DLD1 (cell line): ENCODE data around the gene RPGRIP1L.
"Not testable (repeated sequence)": the region's sequence is repeated elsewhere in the genome, so short reads cannot be mapped to it uniquely, and the experiment has no call there.

ENCODE experiments used
- in situ Hi-C: cut with HindIII; loops from 2 replicates; pipeline ENCODE4 v1.10.0; 2017; ENCODE audit warnings: low sequenced_read_pairs

RPGRIP1L gene

DNA sequence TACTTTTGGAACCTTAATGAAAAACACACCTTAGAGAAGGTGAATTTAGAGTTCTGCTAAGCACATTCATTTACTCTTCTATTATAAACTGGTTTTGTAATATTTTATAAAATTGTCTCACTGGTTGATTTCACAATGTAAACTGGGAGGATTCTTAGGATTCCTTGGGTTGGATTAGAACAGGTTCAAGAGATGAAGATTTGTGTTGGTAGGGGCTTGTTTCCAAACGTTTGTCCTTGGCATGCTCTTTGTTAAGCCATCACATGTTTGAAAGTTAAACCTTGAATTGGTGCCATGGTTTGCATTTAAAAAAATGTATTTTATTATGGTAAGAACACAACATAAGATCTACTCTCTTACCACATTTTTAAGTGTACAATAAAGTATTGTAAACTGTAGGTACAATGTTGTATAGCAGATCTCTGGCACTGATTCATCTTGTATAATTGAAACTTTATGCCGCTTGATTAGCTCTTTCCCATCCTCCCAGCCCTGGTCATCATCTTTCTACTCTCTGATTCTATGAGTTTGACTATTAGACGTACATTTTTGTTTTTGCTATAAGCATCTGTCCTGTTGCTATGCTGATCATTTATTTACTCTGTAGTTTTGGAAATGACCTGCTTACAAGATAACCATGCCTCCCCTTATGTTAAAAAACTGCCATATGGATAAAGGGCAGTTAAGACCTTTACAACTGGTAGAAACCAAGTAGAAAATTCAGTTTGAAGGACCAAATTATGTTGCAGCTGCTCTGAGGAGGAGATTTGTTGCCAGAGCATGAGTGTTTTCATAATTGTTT is 9.9 kb upstream of the RPGRIP1L start:
- in situ Hi-C loops, result no loop called here

DNA sequence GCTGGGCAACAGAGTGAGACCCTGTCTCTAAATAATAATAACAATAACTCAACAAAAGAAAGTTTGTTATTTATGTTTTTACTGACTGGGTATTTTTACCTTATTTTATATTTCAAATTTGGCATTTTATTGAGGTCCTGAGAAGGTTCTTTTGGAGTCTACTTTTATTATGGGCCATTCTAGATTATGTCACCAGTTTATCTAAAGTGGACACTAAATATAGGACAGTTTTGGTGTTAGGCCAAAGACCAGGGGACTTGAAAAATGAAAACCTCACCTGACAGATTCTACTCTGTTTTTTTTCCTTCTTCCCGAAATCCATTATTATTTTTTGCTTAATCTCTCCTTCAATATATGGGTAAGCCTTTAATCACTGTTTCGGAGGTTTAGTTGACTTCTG is 8.4 kb upstream of the RPGRIP1L start:
- in situ Hi-C loops, result no loop called here

DNA sequence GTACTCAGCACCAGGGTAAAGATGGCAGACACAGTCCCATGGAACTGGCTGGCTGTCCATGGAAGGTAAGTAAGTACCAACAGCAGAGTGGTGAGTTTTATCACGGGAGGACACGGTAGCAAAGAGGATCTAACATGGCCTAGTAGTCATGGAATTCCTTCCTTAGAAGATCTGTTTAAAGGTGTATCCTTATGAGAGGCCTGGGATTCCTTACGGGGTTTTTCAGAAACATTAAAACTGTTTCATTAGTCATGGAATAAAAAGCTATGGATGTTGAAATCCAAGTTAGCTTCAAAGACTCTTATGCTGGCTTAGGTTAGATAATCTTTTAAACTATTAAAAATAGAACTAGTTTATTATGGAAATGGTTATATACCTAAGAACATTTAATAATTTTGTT is 7.7 kb upstream of the RPGRIP1L start:
- in situ Hi-C loops, result no loop called here

DNA sequence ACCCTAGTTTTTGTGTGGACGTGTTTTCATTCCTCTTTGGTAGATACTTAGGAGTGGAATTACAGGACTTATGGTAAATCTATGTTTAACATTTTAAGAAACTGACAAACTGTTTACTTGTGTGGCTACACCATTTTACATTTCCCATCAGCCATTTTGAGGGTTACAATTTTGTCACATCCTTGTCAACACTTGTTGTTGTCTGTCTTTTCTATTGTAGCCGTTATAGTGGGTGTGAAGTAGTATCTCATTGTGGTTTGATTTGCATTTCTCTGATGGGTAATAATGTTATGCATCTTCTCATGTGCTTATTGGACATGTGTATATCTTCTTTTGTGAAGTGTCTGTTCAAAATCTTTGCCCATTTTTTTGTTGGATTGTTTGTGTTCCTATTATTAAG is 4.8 kb upstream of the RPGRIP1L start:
- in situ Hi-C loops, result no loop called here

DNA sequence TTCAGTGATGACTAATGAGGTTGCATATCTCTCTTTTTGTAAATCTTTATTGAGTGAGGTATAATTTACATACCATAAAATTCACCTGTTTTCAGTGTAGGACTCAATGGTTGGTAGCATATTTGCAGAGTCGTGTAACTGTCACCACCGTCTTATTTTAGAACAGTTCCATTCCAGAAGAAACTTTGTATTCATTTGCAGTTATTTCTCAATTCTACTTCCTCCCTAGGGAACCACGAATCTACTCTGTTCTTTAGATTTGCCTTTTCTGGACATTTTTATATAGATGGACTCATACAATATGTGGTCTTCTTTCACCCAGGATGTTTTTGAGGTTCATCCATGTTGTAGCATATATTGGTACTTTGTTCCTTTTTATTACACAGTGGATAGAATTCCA is 4.0 kb upstream of the RPGRIP1L start:
- in situ Hi-C loops, result no loop called here

DNA sequence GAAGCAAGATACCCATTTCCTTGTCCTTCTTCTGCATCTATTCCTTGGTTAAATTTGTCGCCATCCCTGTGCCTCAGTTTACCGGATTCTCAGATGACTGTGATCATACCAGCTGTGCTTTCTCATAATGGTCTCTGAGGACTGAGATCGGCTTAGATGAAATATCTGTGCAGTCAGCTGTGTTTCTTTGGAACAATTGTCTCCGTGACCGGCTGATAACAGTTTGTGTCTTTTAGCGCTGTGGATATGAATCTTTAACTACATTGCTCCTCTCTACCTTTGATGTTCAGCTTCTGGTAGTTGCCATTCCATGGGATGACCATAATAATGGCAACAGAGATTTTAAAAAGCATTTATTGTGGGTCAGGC is 770 bp upstream of the RPGRIP1L start:
- in situ Hi-C loops, result no loop called here

DNA sequence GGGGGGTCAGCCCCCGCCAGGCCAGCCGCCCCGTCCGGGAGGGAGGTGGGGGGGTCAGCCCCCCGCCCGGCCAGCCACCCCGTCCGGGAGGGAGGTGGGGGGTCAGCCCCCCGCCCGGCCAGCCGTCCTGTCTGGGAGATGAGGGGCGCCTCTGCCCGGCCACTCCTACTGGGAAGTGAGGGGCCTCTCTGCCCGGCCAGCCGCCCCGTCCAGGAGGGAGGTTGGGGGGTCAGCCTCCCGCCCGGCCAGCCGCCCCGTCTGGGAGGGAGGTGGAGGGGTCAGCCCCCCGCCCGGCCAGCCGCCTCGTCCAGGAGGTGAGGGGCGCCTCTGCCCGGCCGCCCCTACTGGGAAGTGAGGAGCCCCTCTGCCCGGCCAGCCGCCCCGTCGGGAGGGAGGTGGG is 5.4 kb downstream of the RPGRIP1L start:
- in situ Hi-C loops, result not testable (repeated sequence)

DNA sequence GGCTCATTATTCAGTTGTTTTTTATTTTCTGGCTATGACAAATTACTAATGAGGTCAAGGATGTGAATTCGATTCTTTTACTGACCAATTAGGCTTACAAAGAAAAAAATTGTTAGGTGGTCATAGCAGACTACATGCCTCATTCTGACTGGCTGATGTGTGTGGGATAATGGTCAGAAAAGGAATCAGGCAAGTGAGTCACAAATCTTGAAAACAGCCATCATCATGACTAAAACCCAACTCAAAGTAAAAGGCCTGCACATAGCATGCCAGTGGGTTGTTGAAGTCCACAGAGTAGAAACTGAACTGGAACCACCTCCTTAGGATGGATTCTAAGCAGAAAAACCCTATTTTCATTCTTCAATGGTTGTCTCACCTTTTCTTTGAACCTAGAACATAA is 8.6 kb downstream of the RPGRIP1L start:
- in situ Hi-C loops, result no loop called here

DNA sequence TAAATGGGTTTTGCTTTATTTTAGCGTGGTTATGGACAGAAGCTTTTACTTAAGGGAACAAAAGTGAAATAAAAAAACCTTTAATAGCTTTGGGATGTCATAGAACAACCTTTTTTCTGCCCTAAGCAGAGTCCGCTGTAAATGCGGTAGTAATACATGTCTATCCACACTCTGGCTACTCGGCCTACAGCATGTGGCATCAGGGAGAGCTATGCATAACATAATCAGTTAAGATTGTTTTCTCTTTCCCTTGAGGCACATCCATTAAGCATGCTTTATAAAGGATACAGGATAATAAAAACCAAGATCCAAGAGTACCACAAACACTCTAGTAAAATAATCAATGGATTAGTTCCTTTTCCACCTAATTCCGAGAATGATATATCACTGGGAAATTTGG is 10.3 kb downstream of the RPGRIP1L start:
- in situ Hi-C loops, result no loop called here

DNA sequence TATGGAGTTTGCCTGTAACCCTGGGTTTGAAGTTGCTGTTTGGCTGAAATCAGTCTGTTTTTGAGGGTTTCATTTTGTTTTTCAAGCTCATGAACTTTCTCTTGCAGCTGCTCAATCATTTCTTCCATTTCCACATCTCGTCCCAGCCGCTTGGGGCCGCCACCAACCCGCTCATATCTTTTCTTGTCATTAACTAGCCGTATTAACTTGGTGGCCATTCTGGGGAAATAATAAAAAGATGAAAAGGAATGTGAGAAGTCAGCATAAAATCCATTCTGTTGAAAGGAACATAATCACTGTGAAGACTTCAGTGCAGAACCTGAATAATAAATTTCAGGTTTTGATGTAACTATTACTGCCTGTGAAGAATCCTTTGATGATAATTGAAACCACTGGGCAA is 11.5 kb downstream of the RPGRIP1L start:
- in situ Hi-C loops, result no loop called here

DNA sequence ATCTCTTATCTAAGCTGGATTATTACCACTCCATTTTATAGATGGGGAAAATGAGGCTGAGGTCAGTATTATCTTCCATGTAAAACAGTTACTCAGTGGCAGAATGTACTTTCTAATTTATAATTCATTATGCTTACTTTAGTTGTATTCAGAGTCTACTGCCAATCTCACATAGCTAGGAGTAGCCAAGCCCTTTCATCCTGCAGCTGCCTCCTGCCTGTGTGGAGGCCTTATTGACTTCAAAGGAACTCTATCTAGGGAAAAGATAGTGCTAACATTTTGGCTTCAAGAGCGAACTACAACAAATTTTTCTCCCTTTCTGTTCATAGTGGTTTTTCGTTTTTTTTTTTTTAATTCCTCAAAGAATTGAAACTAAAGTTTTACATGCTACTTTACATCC is 12.9 kb downstream of the RPGRIP1L start:
- in situ Hi-C loops, result no loop called here

DNA sequence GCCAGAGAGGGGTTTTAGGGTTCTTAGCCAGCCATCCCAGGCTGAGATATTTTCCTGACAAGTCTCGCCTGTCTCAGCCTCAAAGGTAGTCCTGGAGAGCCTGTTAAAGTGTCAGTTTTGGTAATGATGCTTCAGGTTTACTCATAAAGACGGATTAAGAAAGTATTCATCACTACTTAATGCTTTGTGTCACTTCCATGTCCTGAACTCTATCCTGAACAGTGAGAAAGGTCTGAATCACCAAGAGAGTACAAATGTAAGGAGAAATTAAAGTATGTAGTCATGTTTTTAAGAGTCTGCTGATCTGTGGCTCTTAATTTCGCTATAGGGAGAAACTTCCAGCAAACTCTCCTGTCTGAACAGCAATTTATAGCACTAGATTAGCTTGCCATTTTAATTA is 14.0 kb downstream of the RPGRIP1L start:
- in situ Hi-C loops, result no loop called here

DNA sequence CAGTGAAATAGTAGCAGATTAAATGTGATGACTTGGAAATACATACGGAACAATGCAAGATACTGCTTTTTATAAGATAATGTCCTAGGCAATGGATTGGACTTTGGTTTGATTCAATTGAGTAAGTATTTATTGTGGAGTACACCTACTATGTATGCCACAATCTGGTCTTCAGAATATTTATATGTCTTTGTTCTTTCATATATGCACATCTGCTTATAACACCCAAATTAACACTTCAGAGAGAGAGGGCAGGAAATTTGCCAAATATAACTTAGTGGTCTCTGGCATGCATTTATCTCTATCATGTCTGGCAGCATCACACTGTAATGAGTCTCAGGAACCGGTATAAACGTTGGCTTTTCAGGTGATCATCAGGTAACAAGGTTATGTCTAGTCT is 16.9 kb downstream of the RPGRIP1L start:
- in situ Hi-C loops, result no loop called here

DNA sequence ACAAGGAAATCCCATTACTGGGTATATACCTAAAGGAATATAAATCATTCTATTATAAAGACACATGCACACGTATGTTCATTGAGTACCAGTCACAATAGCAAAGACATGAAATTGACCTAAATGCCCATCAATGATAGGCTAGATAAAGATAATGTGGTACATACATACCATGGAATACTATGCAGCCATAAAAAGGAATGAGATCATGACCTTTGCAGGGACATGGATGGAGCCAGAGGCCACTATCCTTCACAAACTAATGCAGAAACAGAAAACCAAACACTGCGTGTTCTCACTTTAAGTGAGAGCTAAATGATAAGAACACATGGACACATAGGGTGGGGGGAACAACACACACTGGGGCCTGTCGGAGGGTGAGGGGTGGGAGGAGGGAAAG is 18.3 kb downstream of the RPGRIP1L start:
- in situ Hi-C loops, result not testable (repeated sequence)

DNA sequence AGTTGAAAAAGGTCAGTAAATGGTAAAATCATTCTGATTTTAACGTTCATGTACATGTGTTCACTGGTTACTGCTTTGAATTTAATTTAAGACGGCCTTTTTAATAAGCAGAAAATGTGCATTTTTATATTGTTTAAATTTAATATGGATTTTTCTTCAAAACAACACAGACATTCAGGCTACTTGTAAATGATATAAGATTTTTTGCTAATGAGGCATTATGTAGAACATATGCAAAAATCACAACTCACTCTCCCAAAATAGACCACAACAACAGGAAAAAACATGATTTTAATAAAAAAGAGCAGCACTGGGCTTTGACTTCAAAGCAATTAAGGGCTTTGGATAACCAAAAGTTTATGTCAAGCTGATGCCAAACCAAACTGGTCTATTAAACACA is 22.3 kb downstream of the RPGRIP1L start:
- in situ Hi-C loops, result no loop called here

DNA sequence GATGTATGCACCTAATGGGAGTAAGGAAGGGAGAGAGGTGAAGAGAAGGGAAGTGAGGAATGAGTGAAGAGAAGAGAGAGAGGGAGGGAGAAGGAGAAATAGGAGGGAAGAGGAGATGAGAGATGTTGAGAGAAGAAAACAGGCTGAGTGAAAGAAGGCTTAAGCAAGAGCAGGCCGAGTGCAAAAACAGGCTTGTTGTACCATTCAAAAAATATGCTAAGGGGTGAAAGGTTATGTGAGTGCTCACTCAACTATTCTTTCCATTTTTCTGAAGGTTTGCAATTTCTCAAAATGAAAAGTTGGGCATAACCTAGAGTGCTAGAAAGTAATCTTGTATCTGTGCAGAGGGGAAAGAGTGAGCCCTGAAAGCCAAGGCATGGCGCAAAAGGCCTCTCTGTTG is 22.9 kb downstream of the RPGRIP1L start:
- in situ Hi-C loops, result no loop called here

DNA sequence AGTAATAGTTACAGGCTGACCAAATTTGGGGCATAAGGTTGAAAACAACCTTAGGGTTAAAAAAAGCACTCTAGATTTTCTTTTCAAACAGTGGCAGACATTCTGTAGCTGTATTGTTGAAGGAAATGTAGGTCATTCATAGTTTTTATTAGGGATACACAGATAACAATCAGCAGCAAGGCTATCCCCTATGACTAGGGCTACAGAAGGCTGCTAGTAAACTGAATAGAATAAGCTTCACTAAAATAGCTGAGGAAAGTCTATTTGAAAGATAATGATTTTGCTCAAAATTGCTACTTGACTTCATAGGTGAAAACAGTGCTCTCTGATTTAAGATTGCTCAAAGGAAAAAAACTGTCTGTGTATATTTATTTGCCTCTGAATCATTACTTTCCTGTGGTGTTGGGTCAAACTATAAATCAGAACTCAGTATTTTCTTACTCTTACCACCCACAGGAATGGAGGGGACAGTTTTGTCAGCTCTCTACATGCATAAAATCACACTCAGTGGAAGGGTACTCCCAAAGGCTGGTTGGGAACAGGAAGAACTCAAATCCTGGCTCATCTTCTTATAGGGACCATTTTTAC is 24.8 kb downstream of the RPGRIP1L start:
- in situ Hi-C loops, result no loop called here

DNA sequence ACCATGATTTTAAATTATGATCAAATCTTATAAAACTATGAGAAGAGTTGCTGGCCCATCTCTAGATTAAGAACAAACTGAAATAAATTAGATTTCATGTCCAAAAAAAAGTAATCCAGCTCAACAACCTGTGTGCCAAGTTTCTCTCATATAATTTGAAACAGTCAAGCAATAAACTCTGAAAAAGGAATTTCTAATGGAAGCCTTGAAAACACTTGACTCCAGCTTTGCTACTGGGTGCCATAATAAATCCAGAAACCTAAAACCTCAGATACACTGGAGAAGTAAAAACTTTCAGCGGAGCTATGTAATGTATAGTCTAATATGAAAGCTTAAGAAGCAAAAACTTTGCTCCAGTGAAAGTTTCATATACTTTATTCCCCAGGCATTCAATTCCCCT is 25.5 kb downstream of the RPGRIP1L start:
- in situ Hi-C loops, result no loop called here

DNA sequence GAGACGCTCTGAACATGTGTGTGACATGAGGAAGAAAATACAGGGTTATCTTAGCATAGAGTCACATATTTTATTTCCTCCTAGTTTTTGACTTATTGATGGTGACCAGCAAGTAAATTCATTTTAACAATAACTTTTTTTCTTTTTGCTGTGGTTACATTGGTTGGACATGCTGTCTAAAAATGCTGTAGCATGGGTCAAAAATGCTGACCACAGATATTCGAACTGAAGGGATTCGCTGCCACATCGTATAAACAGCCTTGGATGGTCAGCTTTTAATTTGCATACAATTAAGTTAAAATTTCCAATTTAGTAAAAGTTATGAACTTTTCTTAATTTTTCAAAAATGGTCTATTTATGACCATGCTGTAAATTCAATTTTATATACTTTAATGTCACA is 30.5 kb downstream of the RPGRIP1L start:
- in situ Hi-C loops, result no loop called here

DNA sequence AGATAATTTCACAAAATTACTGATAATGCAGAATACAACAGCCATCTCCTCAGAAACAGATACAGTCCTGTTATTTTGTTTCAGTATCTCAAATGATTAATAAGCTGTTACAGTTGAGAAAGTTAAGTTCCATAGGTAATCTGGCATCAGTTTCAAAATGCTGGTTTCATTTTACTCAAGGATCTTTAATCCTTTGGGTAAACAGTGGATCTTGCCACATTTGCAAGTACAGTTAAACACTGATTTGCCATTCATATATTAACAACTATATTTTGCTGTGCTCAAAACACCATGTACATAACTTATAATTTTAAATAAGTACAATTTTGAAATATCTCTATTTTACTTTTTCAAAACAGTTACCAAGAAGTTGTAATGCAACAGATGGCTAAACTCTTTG is 31.2 kb downstream of the RPGRIP1L start:
- in situ Hi-C loops, result no loop called here

DNA sequence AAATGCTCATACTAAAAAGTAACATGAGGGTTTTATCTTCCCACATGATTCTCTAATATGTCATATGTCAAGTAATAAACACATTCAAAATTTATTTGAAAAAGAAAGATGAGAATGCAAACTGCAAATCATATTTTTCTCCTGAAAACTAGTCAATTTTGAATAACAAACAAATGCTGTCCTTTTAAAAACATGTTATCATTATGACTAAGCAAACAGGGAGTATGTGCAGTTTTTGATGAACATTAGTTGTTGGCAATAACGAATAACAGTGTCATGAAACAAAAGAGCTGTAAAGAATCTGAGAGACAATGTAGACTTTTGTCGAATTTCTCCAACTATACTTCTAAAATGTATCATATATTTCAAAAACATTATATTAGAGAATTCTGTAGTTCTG is 34.8 kb downstream of the RPGRIP1L start:
- in situ Hi-C loops, result no loop called here

DNA sequence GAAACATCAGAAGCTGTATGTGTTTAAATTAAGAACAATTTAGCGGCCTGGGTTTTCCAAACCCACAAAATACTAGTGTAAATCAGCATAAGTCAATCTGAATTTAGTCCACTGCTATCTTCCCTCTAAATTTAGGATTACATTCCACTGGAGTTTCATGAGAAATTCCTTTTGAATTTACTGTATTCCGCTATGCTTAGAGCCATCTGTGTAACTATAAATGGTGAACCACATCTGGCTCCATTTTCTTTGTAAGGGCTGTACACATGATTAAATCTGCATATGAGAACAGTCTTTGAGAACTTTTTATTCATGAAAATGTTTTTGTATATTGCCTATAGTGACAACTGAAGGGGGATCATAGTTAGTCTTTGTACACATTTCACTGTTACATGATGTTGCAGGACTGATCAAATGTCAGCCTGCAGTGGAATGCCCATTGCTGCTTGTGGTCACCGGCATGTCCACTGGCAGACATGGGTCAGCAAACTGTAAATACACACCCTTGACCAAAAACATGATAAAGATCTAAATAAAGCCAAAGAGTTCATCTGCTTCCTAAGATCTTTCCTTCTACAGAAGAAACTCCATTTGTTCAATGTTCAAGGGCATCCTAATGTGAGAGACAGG is 36.8 kb downstream of the RPGRIP1L start:
- in situ Hi-C loops, result no loop called here
